H9 (cell line): ENCODE data around the gene WFDC12. TPM values are rescaled to one million over a fixed set of nuclear protein-coding genes. Genes with fewer than 3 reads are reported as not detected.

Source experiments
- DNase-seq: peaks from one replicate; pipeline ENCODE4 v3.0.0-alpha.2; 2017
- H2AFZ ChIP-seq: one replicate; pipeline ENCODE4 v1.6.1; 2013; ENCODE audit warnings: mild to moderate bottlenecking, low read length, control low read depth, moderate library complexity
- H2AK5ac ChIP-seq: 2 replicates; pipeline ENCODE4 v1.6.1; 2013; ENCODE audit warnings: low read length, control low read depth, mixed read lengths; ENCODE audit not compliant: insufficient read length
- H2BK120ac ChIP-seq: one replicate; pipeline ENCODE4 v1.6.1; 2013; ENCODE audit warnings: low read depth, mild to moderate bottlenecking, low read length, control low read depth, inconsistent platforms; ENCODE audit not compliant: poor library complexity, severe bottlenecking
- H2BK12ac ChIP-seq: 2 replicates; pipeline ENCODE4 v1.6.1; 2013; ENCODE audit warnings: low read length, control low read depth, mixed read lengths, low read depth; ENCODE audit not compliant: insufficient read length
- H2BK15ac ChIP-seq: 2 replicates; pipeline ENCODE4 v1.6.1; 2013; ENCODE audit warnings: low read depth, low read length, control low read depth
- H2BK20ac ChIP-seq: one replicate; pipeline ENCODE4 v1.6.1; 2013; ENCODE audit warnings: low read depth, mild to moderate bottlenecking, low read length, control low read depth, inconsistent platforms; ENCODE audit not compliant: poor library complexity, severe bottlenecking
- H2BK5ac ChIP-seq: 2 replicates; pipeline ENCODE4 v1.6.1; 2013; ENCODE audit warnings: low read length, control low read depth, mixed read lengths; ENCODE audit not compliant: insufficient read length
- H3K14ac ChIP-seq: 2 replicates; pipeline ENCODE4 v1.6.1; 2013; ENCODE audit warnings: low read length, control low read depth; ENCODE audit not compliant: insufficient read depth
- H3K18ac ChIP-seq: 2 replicates; pipeline ENCODE4 v1.6.1; 2013; ENCODE audit warnings: low read depth, mild to moderate bottlenecking, mixed read lengths, low read length, control low read depth; ENCODE audit not compliant: insufficient read length
- H3K23ac ChIP-seq: 2 replicates; pipeline ENCODE4 v1.6.1; 2013; ENCODE audit warnings: low read length, control low read depth, mixed read lengths, low read depth; ENCODE audit not compliant: insufficient read length
- H3K23me2 ChIP-seq: 2 replicates; pipeline ENCODE4 v1.6.1; 2013; ENCODE audit warnings: low read depth, mild to moderate bottlenecking, mixed read lengths, low read length, control low read depth; ENCODE audit not compliant: insufficient read length, poor library complexity, severe bottlenecking
- H3K27ac ChIP-seq: 2 replicates; pipeline ENCODE4 v1.5.1; 2013; ENCODE audit warnings: low read length, control low read depth, mixed read lengths, low read depth; ENCODE audit not compliant: insufficient read length
- H3K27me3 ChIP-seq: 2 replicates; pipeline ENCODE4 v1.6.1; 2013; ENCODE audit warnings: low read length, control low read depth, inconsistent platforms; ENCODE audit not compliant: insufficient read depth
- H3K4ac ChIP-seq: 2 replicates; pipeline ENCODE4 v1.6.1; 2013; ENCODE audit warnings: low read depth, mild to moderate bottlenecking, control low read depth, inconsistent platforms, low read length, moderate library complexity
- H3K4me1 ChIP-seq: 2 replicates; pipeline ENCODE4 v1.6.1; 2013; ENCODE audit warnings: low read length, control low read depth, inconsistent platforms; ENCODE audit not compliant: insufficient read depth
- H3K4me2 ChIP-seq: 2 replicates; pipeline ENCODE4 v1.6.1; 2013; ENCODE audit warnings: low read length, control low read depth, mixed read lengths; ENCODE audit not compliant: insufficient read length, insufficient read depth
- H3K56ac ChIP-seq: 2 replicates; pipeline ENCODE4 v1.6.1; 2013; ENCODE audit warnings: low read depth, mild to moderate bottlenecking, mixed read lengths, low read length, control low read depth; ENCODE audit not compliant: insufficient read length
- H3K79me1 ChIP-seq: 2 replicates; pipeline ENCODE4 v1.6.1; 2013; ENCODE audit warnings: low read depth, mild to moderate bottlenecking, moderate library complexity, low read length, control low read depth, inconsistent platforms; ENCODE audit not compliant: insufficient read depth, poor library complexity, severe bottlenecking
- H3K79me2 ChIP-seq: 2 replicates; pipeline ENCODE4 v1.6.1; 2013; ENCODE audit warnings: low read length, control low read depth, inconsistent platforms; ENCODE audit not compliant: insufficient read depth
- H3K9ac ChIP-seq: 2 replicates; pipeline ENCODE4 v1.6.1; 2013; ENCODE audit warnings: low read length, control low read depth, mixed read lengths; ENCODE audit not compliant: insufficient read length; ENCODE audit errors: extremely low read depth
- H3K9me3 ChIP-seq: one replicate; pipeline ENCODE4 v1.6.1; 2013; ENCODE audit warnings: low read depth, low read length, inconsistent platforms; ENCODE audit not compliant: control insufficient read depth
- H3T11ph ChIP-seq: one replicate; pipeline ENCODE4 v1.6.1; 2013; ENCODE audit warnings: mild to moderate bottlenecking, low read length, control low read depth, inconsistent platforms
- H4K20me1 ChIP-seq: one replicate; pipeline ENCODE4 v1.6.1; 2013; ENCODE audit not compliant: control insufficient read depth, insufficient read length, insufficient read depth
- H4K5ac ChIP-seq: 2 replicates; pipeline ENCODE4 v1.6.1; 2013; ENCODE audit warnings: low read depth, mild to moderate bottlenecking, mixed read lengths, low read length, control low read depth; ENCODE audit not compliant: insufficient read length
- H4K8ac ChIP-seq: replicated peaks from 2 replicates; pipeline ENCODE4 v1.6.1; 2013; ENCODE audit warnings: low read length, control low read depth, mixed read lengths, low read depth; ENCODE audit not compliant: insufficient read length
- H4K91ac ChIP-seq: 2 replicates; pipeline ENCODE4 v1.6.1; 2013; ENCODE audit warnings: low read depth, mild to moderate bottlenecking, moderate library complexity, mixed read lengths, low read length, control low read depth; ENCODE audit not compliant: insufficient read length
- H3K27ac Mint-ChIP-seq, 3 experiments: 2 replicates in 2 of 3; 3 replicates in 1 of 3; pipeline ENCODE4 v1.8.0; 2020 to 2021; ENCODE audit warnings: mixed read lengths in 3 of 3, mild to moderate bottlenecking in 1 of 3, moderate library complexity in 1 of 3
- H3K27me3 Mint-ChIP-seq: 2 replicates; pipeline ENCODE4 v1.8.0; 2021; ENCODE audit warnings: low read depth, mild to moderate bottlenecking, moderate library complexity, mixed read lengths
- H3K36me3 Mint-ChIP-seq, 3 experiments: 2 replicates in 2 of 3; 3 replicates in 1 of 3; pipeline ENCODE4 v1.8.0; 2020 to 2021; ENCODE audit warnings: low read depth in 3 of 3, mixed read lengths in 3 of 3; ENCODE audit not compliant: insufficient read depth in 1 of 3
- H3K4me1 Mint-ChIP-seq, 2 experiments: 2 replicates each; pipeline ENCODE4 v1.8.0; 2020; ENCODE audit warnings: mixed read lengths in 2 of 2
- H3K4me3 Mint-ChIP-seq, 2 experiments: 2 replicates in 1 of 2; 3 replicates in 1 of 2; pipeline ENCODE4 v1.8.0; 2020 to 2021; ENCODE audit warnings: mild to moderate bottlenecking in 2 of 2, mixed read lengths in 2 of 2, moderate library complexity in 1 of 2
- H3K9me3 Mint-ChIP-seq, 2 experiments: 2 replicates in 1 of 2; 3 replicates in 1 of 2; pipeline ENCODE4 v1.8.0; 2020; ENCODE audit warnings: mild to moderate bottlenecking in 2 of 2, mixed read lengths in 2 of 2, moderate library complexity in 1 of 2
- CTCF ChIP-seq: fragments of 200-600 bp; sonication (generic); conservative IDR thresholded peaks from 3 replicates; pipeline ENCODE4 v1.8.0; 2021; ENCODE audit warnings: antibody characterized with exemption, mild to moderate bottlenecking
- WGBS: extraction: QIAGEN DNeasy Blood & Tissue Kit; methylation state at CpG from one replicate; pipeline ENCODE4 v1.1.7; 2013; ENCODE audit warnings: missing lambda C conversion rate, low lambda C conversion rate, mixed read lengths; ENCODE audit not compliant: insufficient read length; ENCODE audit errors: extremely low coverage; 5-methylcytosine and 5-hydroxymethylcytosine counted together
- total RNA-seq: library from RNA; stranded (reverse); gene quantifications from 2 replicates; pipeline ENCODE4 v1.2.1, GENCODE V29; 2021

The WFDC12 gene
- total RNA-seq, 1 experiment from 2014 or later: not detected

- Histone ChIP-seq H3K79me2 (no peaks in the 10 kb centered on the region), H3K79me1 (no peaks in the 10 kb centered on the region), H4K8ac (no peak within 1 kb of the TSS), H4K5ac (no peak within 1 kb of the TSS), H3K23ac (no peak within 1 kb of the TSS), H2BK20ac (no peak within 1 kb of the TSS), H3K4me1 (no peaks in the 10 kb centered on the region), H3K27me3 (no peaks in the 10 kb centered on the region), H2BK5ac (no peak within 1 kb of the TSS), H2AFZ (no peak within 1 kb of the TSS), H4K91ac (no peak within 1 kb of the TSS), H3K9ac (no peak within 1 kb of the TSS), H3K27ac (no peak within 1 kb of the TSS), H3K9me3 (no peaks in the 10 kb centered on the region), H3K18ac (no peak within 1 kb of the TSS), H3K14ac (no peak within 1 kb of the TSS), H3K23me2 (no peaks in the 10 kb centered on the region), H3T11ph (no peak within 1 kb of the TSS), H3K4ac (no peak within 1 kb of the TSS), H3K56ac (no peak within 1 kb of the TSS), H4K20me1 (no peaks in the 10 kb centered on the region), H2BK12ac (no peak within 1 kb of the TSS), H2BK15ac (no peak within 1 kb of the TSS), H2AK5ac (no peak within 1 kb of the TSS), H2BK120ac (no peak within 1 kb of the TSS), H3K4me2 (no peak within 1 kb of the TSS)
- peaks cover 9 to 16% of the 10 kb centered on the region in 2 experiments for H3K4me1 Mint-ChIP-seq
- no CpG with 5 or more reads among the region's 16 CpGs for WGBS
- no peak for DNase-seq
- peaks cover 7% of the 10 kb centered on the region for H3K27me3 Mint-ChIP-seq
- TF ChIP-seq CTCF: no peak
- H3K27ac Mint-ChIP-seq: no peak within 1 kb of the TSS
- H3K4me3 Mint-ChIP-seq: no peak within 1 kb of the TSS; a peak in 1 of 5 replicates
- H3K9me3 Mint-ChIP-seq: no peaks in the 10 kb centered on the region
- no peaks in the 10 kb centered on the region for H3K36me3 Mint-ChIP-seq
Measured at GRCh38 chr20:45114465-45115385, 9.5 kb downstream of the WFDC12 start, which contains the start of gene WFDC5. TSS of gene WFDC5 (minus strand) at chr20:45115174. CDS start at chr20:45115083, 91 bp downstream.
